Uterus (tissue), 4 donors: ENCODE data around the gene ANP32A. TPM values are rescaled to one million over a fixed set of nuclear protein-coding genes. Genes with fewer than 3 reads are reported as not detected.
"Not testable (repeated sequence)": the region's sequence is repeated elsewhere in the genome, so short reads cannot be mapped to it uniquely, and the experiment has no call there.

ENCODE experiments used
- DNase-seq, 2 donors: peaks; one replicate each; pipeline ENCODE4 v3.0.0-alpha.2; 2019 to 2020
- H3K27ac ChIP-seq, 2 donors: fragments of 200-600 bp; sonication (generic); 1 replicate in 1 of 2; 2 replicates in 1 of 2; pipeline ENCODE4 v1.5.1; 2016 to 2018
- H3K27me3 ChIP-seq, 2 donors: fragments of 200-600 bp; sonication (generic); one replicate each; pipeline ENCODE4 v1.5.1; 2018 to 2019; ENCODE audit warnings: control low read depth in 1 of 2
- H3K36me3 ChIP-seq, 2 donors: fragments of 200-600 bp; sonication (generic); one replicate each; pipeline ENCODE4 v1.5.1; 2019; ENCODE audit warnings: control low read depth in 1 of 2
- H3K4me1 ChIP-seq, 2 donors: fragments of 200-600 bp; sonication (generic); one replicate each; pipeline ENCODE4 v1.5.1; 2018 to 2019; ENCODE audit warnings: control low read depth in 1 of 2
- H3K4me3 ChIP-seq, 2 donors: fragments of 200-600 bp; sonication (generic); 1 replicate in 1 of 2; 2 replicates in 1 of 2; pipeline ENCODE4 v1.5.1; 2018 to 2019; ENCODE audit warnings: mild to moderate bottlenecking in 1 of 2
- H3K9me3 ChIP-seq, 2 donors: fragments of 200-600 bp; sonication (generic); one replicate each; pipeline ENCODE4 v1.5.1; 2019; ENCODE audit warnings: control low read depth in 1 of 2
- CTCF ChIP-seq, 4 experiments: fragments of 200-600 bp in 2 of 4; fragments of 450-650 bp in 2 of 4; sonication (generic) in 2 of 4; IDR thresholded peaks; one replicate each; pipeline ENCODE4 v1.5.1; 2016 to 2019; ENCODE audit warnings: antibody characterized with exemption in 4 of 4, mild to moderate bottlenecking in 2 of 4, moderate library complexity in 1 of 4
- POLR2A ChIP-seq, 2 donors: fragments of 450-650 bp; IDR thresholded peaks; one replicate each; pipeline ENCODE4 v1.6.1; 2016; ENCODE audit warnings: antibody characterized with exemption in 2 of 2, mild to moderate bottlenecking in 1 of 2, moderate library complexity in 1 of 2
- intact Hi-C: fragments of 100-400 bp; cut with DNase I; formaldehyde crosslinking; loops from one replicate; pipeline ENCODE4 v1.15.1; 2023; ENCODE audit warnings: low total_unique reads
- total RNA-seq, 4 donors: library from RNA; depleted of rRNA in 3 of 4; stranded (reverse); fragments of >200 nt in 3 of 4; gene quantifications; one replicate each; pipeline versions ENCODE4 v1.1.0 to v1.2.4, GENCODE V29; 2014 to 2023
- donor health status: DM: yes; HTN: yes; CAD: no.

The ANP32A gene
- 100 to 1,000 TPM in 3 of 4 donors, 10 to 100 TPM in 1; 32.1 to 117 (median 105) TPM for total RNA-seq

GRCh38 chr15:68820295-68821189 is at the start of gene ANP32A:
Gene ANP32A, minus strand, starts transcription at chr15:68820895. Its CDS starts 144 bp downstream, at chr15:68820751.
- Histone ChIP-seq H3K27ac (peak within 1 kb of the TSS; percentile 96 to 99), H3K27me3 (no peaks in the 10 kb centered on the region), H3K36me3 (no peaks in the 10 kb centered on the region), H3K9me3 (no peaks in the 10 kb centered on the region), H3K4me1 (no peaks in the 10 kb centered on the region), H3K4me3 (peak within 1 kb of the TSS; percentile 83 to 89)
- intact Hi-C loops = no loop called here
- peak; percentile 96 to 98 for DNase-seq
- peak; percentile 59 to 88 for TF ChIP-seq POLR2A (IDR thresholded peaks at IDR 0.05)
- no peak for TF ChIP-seq CTCF (IDR thresholded peaks at IDR 0.05)

- H3K27me3 ChIP-seq = no peaks in the 10 kb centered on the region
- intact Hi-C loops = no loop called here
- H3K4me3 ChIP-seq = no peak overlapping the region
- H3K27ac ChIP-seq = no peak overlapping the region
- DNase-seq = no peak
- H3K9me3 ChIP-seq = no peaks in the 10 kb centered on the region
- no peaks in the 10 kb centered on the region for H3K36me3 ChIP-seq
- H3K4me1 ChIP-seq = no peaks in the 10 kb centered on the region
- TF ChIP-seq POLR2A (IDR thresholded peaks at IDR 0.05) (no peak), CTCF (IDR thresholded peaks at IDR 0.05) (no peak)
These were observed 47.6 kb upstream of the ANP32A start for GRCh38 chr15:68868296-68868695.

GRCh38 chr15:68862415-68862814 is 41.7 kb upstream of the ANP32A start:
- Histone ChIP-seq H3K36me3 (no peaks in the 10 kb centered on the region), H3K4me1 (no peaks in the 10 kb centered on the region), H3K9me3 (no peaks in the 10 kb centered on the region), H3K4me3 (no peak overlapping the region), H3K27ac (no peak overlapping the region), H3K27me3 (peaks cover 0 to 3% of the 10 kb centered on the region in 2 donors)
- no peak for DNase-seq
- intact Hi-C loops = no loop called here
- TF ChIP-seq POLR2A (IDR thresholded peaks at IDR 0.05) = no peak
- TF ChIP-seq CTCF (IDR thresholded peaks at IDR 0.05) = no peak

GRCh38 chr15:68858666-68859065 is 38.0 kb upstream of the ANP32A start:
- H3K4me1 ChIP-seq, H3K27ac ChIP-seq, DNase-seq, H3K4me3 ChIP-seq, H3K9me3 ChIP-seq, H3K36me3 ChIP-seq, intact Hi-C loops, H3K27me3 ChIP-seq: not testable (repeated sequence)

- H3K27me3 ChIP-seq, intact Hi-C loops, DNase-seq, H3K4me3 ChIP-seq, H3K4me1 ChIP-seq, H3K9me3 ChIP-seq, H3K36me3 ChIP-seq, H3K27ac ChIP-seq: not testable (repeated sequence)
These were observed 36.7 kb upstream of the ANP32A start for GRCh38 chr15:68857443-68857842.

- H3K27ac ChIP-seq = no peak overlapping the region
- intact Hi-C loops = no loop called here
- no peak for DNase-seq
- no peaks in the 10 kb centered on the region for H3K27me3 ChIP-seq
- H3K4me1 ChIP-seq = no peaks in the 10 kb centered on the region
- H3K9me3 ChIP-seq = no peaks in the 10 kb centered on the region
- H3K36me3 ChIP-seq = no peaks in the 10 kb centered on the region
- no peak for TF ChIP-seq CTCF (IDR thresholded peaks at IDR 0.05)
- no peak for TF ChIP-seq POLR2A (IDR thresholded peaks at IDR 0.05)
- H3K4me3 ChIP-seq = no peak overlapping the region
These were observed 31.8 kb upstream of the ANP32A start for GRCh38 chr15:68852461-68852860.
